Stimulated activated CD4-positive, alpha-beta T cell treated with anti-CD3 and anti-CD28 coated beads, Interleukin-4, amount 100 ng/mL, for 24 hours (primary cell): ENCODE results near the gene SPRR2G.
"Not testable (repeated sequence)": the region's sequence is repeated elsewhere in the genome, so short reads cannot be mapped to it uniquely, and the experiment has no call there.

ENCODE experiments used
- DNase-seq: peaks from one replicate; pipeline ENCODE4 v3.0.0-alpha.2; 2020

Gene SPRR2G

DNA sequence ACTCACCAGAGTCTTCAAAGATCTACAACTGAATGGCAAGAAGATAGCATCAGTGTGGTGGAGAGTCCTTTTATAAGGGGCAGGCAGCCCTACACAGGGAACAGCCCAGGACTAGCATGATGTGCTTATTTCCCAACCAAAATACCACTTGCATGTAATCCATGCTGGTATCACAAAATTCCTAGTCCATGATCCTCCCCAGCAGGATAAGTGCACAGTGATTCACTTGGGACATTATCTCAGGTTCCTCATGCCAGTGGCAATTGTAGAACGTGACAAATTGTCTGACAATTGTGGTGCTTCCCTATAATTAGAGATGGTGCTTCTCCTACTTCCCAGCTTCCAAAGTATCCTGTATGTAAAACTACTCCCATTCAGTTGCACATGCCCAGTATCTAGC lies at the start of gene SPRR2G:
Gene SPRR2G, minus strand, starts transcription at position 45 of the 400 bp plus-strand sequence. CDS start 780 bp downstream, outside the sequence.
- no peak for DNase-seq

- no peak for DNase-seq
Observed at GRCh38 chr1:153195216-153195615, 44.5 kb upstream of the SPRR2G start.

GRCh38 chr1:153194331-153195050 lies 43.8 kb upstream of the SPRR2G start:
- no peak for DNase-seq

- DNase-seq = no peak
Observed at GRCh38 chr1:153192697-153193096, 42.0 kb upstream of the SPRR2G start.

DNA sequence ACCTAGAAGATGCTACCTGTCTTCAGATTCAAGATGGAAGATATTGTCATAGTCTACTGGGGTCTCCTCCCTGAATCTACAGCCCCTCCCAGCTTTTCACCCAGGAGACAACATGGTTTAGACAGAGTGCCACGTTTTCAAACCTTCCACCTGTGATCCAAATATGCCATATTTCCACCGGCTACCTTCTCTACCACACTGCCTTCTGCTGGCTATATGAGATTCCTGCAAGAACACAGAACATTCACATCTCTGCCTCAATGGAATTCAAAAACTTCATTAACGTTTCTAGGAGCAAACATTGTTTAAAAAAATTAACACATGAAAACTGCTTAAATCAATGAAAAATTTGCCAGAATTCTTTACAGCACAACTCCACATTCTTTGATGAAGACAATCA lies 39.7 kb upstream of the SPRR2G start:
- DNase-seq = no peak

DNA sequence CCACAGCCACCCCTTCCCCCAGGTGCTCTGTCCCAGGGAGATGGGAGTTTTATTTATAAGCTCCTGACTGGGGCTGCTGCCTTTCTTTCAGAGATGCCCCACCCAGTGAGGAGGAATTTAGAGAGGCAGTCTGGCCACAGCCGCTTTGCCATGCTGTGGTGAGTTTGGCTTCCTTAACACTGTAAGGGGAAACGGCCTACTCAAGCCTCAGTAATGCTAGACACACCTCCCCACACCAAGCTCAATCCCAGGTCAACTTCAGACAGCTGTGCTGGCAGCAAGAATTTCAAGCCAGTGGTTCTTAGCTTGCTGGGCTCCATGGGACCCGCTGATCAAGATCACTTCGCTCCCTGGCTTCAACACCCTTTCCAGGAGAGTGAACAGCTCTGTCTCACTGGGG lies 37.6 kb upstream of the SPRR2G start:
- DNase-seq = not testable (repeated sequence)

GRCh38 chr1:153180556-153180955 lies 29.9 kb upstream of the SPRR2G start:
- no peak for DNase-seq

DNA sequence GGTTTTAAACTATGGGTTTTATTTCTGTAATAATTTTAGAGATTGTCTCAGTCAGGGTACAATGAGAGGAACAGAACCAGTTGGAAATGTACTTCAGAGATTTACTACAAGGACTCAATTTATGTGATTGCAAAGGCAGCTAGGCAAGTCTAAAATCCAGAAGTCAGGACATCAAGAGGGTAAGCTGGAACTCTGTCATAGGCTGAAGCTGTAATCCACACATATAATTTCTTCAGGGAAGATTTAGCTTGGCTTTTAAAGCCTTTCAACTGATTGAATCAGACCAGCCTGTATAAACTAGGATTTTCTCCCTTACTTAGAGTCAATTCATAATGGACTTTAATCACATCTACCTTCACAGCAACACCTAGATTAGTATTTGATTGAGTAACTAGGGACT lies 28.2 kb upstream of the SPRR2G start:
- DNase-seq = no peak

DNA sequence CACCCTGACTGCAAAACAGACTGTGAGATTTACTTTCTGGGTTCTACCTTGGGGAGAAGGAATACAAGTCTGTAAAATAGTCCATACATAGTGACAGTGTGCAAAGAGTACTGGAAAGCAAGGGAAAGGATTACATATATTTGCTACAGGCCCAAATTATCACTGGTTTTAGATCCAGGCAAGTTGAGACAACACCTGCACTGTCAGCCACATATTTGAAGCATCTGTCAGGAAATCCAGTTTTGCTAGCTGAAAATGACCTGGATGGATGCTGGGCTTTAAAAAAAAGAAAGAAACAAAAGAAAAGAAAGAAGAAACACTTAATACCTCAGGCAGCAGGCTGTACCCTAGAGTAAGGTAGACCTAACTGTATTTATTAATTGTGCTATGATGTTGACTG lies 23.9 kb upstream of the SPRR2G start:
- DNase-seq = no peak

DNA sequence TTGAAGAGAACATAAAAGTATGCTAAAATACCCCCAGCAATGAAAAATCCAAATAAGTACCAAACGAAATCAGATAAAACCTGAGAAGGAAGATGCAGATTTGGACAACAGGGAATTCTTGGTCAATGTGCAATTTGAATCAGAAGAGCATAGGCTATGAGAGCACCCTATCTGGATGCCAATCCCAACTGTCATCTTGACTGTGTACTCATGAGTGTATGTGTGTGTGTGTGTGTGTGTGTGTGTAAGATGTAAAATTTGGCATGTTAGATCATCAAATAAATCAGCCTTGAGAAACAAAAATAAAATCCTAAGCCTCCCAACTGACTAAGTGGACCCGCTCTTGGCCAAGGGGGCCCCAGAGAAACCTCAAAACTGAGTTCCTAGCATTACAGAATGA lies 18.0 kb upstream of the SPRR2G start:
- no peak for DNase-seq

DNA sequence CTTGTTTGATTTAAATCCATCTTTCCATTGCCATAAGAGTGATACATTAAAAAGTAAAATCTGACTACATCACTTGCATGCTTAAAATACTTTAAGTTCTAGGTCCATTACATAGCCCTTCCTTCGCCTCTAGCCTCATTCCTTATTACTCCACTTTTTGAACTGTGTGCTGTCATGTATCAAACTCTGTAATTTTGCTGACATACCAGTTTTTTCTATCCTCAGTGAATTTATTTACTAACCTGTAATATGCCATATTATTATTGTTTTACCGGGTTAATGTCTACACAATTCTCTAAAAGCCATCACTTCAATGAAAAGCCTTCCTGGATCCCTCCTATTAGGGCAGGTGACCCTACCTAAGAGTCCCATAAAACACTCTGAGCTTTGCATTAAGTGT lies 4.9 kb upstream of the SPRR2G start:
- DNase-seq = no peak

DNA sequence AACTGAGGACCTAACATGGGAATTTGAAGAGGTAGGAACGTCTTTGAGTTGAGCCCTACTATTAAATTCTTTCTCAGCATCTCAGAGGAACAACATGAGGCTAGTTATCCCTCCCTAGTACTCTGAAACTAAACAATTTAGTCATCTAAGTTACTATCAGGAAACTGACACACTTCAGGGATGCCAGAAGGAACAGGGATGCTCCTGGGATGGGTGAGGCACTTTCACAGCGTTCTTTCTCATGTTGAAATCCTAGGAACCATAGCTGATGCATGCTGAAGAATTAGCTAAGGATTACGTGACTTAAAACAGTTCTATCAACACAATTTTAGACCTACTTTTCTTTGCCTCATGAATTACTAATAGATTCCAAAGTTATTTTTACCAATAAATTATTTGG lies 1.8 kb upstream of the SPRR2G start:
- DNase-seq = no peak

GRCh38 chr1:153141377-153141776 lies 9.3 kb downstream of the SPRR2G start:
- no peak for DNase-seq

DNA sequence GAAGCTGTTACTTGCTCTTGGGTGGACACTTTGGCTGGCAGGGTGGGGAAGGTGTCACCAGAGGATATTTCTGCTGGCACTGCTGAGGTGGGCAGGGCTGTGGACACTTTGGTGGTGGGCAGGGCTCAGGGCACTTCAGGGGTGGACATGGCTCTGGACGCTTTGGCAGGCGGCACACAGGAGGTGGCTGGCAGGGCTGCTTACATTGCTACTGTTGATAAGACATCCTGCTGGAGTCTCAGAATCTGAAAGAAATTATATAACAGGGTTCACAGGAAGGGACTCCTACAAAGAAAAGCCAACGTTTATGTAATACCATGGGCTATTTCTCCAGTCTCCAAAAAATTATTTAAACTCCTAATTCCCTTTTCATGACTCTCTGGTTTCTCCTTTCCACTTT lies 10.2 kb downstream of the SPRR2G start:
- no peak for DNase-seq

GRCh38 chr1:153133743-153134142 lies 16.9 kb downstream of the SPRR2G start:
- DNase-seq = no peak

DNA sequence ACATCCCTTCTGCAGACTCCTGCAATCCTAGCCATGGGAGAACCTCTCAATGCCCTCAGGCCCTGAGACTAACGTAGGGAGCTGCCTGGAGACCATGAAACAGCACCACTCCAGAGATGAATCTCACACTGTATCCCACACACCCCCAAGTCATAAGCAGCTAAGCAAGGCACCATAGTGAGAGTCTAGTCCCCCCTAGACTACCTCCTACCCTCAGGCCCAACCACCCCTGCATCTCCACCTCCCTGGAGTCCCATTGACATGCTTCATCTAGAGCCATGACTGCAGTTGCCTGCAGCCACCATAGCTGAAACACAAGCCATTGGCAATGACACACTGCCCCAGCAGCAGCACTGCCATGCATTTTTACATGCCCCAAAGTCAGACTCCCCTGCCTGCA lies 17.4 kb downstream of the SPRR2G start:
- DNase-seq = no peak

DNA sequence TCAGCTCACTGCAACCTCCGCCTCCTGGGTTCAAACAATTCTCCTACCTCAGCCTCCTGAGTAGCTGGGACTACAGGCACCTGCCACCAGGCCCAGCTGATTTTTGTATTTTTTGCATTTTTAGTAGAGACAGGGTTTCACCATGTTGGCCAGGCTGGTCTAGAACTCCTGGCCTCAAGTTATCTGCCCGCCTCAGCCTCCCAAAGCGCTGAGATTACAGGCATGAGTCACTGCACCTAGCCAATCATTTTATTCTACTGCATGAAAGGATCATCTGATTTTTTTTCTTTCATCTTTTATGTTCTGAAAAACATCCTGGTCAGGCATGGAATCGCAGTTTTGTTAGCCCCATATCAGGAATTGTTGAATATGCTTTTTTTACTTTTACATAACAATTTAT lies 22.0 kb downstream of the SPRR2G start:
- not testable (repeated sequence) for DNase-seq

DNA sequence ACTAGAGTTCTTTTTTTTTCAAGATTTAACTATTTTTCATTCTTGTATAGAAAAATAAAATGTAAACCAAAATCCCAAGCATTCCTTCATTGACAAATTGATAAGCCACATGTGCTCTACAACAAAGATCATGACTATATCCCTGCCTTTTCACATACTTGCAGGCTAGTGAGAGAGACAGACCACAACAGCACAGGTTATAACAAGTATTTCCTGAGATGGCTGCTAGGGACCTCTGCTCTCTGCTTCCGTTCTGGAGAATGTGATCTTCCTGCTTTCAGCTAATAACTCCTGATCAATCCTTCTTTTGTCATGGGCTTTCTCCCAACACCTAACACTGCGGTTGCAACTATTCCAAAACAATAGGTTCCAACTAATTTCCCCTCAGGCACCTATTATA lies 23.4 kb downstream of the SPRR2G start:
- no peak for DNase-seq

- DNase-seq = no peak
Observed at GRCh38 chr1:153125536-153125935, 25.2 kb downstream of the SPRR2G start.

- DNase-seq = not testable (repeated sequence)
Observed at GRCh38 chr1:153123793-153124192, 26.9 kb downstream of the SPRR2G start.

GRCh38 chr1:153122831-153123421 lies 27.8 kb downstream of the SPRR2G start:
- no peak for DNase-seq

GRCh38 chr1:153120945-153121344 lies 29.7 kb downstream of the SPRR2G start:
- DNase-seq = no peak

- DNase-seq = no peak
Observed at GRCh38 chr1:153119491-153119971, 31.2 kb downstream of the SPRR2G start.

GRCh38 chr1:153115264-153115663 lies 35.4 kb downstream of the SPRR2G start:
- not testable (repeated sequence) for DNase-seq

DNA sequence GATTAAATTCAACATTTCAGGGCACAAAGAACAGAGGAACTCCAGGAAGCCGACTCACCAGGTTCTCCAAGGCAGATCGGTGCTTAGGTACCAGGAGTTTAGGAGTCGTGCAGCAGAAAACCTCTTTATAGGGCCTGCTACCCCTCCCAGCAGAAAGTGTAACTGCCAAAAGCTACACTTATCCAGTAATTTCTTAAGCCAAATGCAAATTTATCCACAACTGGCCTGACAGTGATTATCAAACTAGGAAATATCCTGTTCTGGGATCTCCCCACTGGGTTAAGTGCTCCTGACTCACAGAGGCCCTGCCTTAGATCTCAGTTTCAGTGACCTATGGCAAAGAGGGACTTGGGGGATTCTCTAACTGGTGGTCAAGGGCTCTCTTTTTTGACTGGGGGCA lies 37.3 kb downstream of the SPRR2G start, which contains the start of gene SPRR2F:
Gene SPRR2F, minus strand, starts transcription at position 101 of the 400 bp plus-strand sequence. CDS start 783 bp downstream, outside the sequence.
- DNase-seq = no peak
